HepG2 (cell line): Measurements from ENCODE around the gene HNRNPUL1. TPM values are rescaled to one million over a fixed set of nuclear protein-coding genes. Genes with fewer than 3 reads are reported as not detected.

Experiments used
- DPF2 ChIP-seq: sonication (generic); formaldehyde crosslinking; IDR thresholded peaks from 2 replicates; pipeline ENCODE4 v1.4.0; 2020; ENCODE audit warnings: mild to moderate bottlenecking, low read depth, missing genetic modification reagents, borderline replicate concordance
- IRF1 ChIP-seq: sonication (generic); formaldehyde crosslinking; IDR thresholded peaks from 2 replicates; pipeline ENCODE4 v1.4.0; 2020; ENCODE audit warnings: low read depth, mild to moderate bottlenecking, missing genetic modification reagents
- KDM2A ChIP-seq: sonication (generic); formaldehyde crosslinking; IDR thresholded peaks from 2 replicates; pipeline ENCODE4 v1.4.0; 2020; ENCODE audit warnings: low read depth, missing genetic modification reagents, borderline replicate concordance
- MIER2 ChIP-seq: IDR thresholded peaks from 2 replicates; pipeline ENCODE4 v1.6.1; 2016; ENCODE audit warnings: missing biosample characterization, missing genetic modification reagents
- MLLT10 ChIP-seq: sonication (generic); formaldehyde crosslinking; IDR thresholded peaks from 2 replicates; pipeline ENCODE4 v1.4.0; 2020; ENCODE audit warnings: missing genetic modification reagents
- MNT ChIP-seq: fragments of 450-650 bp; IDR thresholded peaks from 2 replicates; pipeline ENCODE4 v1.6.1; 2016
- NFIB ChIP-seq: sonication (generic); formaldehyde crosslinking; IDR thresholded peaks from 2 replicates; pipeline ENCODE4 v1.9.0; 2021; ENCODE audit warnings: missing genetic modification reagents, mild to moderate bottlenecking, borderline replicate concordance
- NR2F2 ChIP-seq: IDR thresholded peaks from 2 replicates; pipeline ENCODE4 v1.6.1; 2012; ENCODE audit warnings: low read depth, inconsistent platforms, borderline replicate concordance
- POLR2G ChIP-seq: fragments of 200-400 bp; formaldehyde crosslinking; IDR thresholded peaks from 2 replicates; pipeline ENCODE4 v1.6.1; 2018; ENCODE audit warnings: mild to moderate bottlenecking, low read depth, low read length, moderate library complexity
- RFXANK ChIP-seq: IDR thresholded peaks from 2 replicates; pipeline ENCODE4 v1.6.1; 2016
- SIN3A ChIP-seq: IDR thresholded peaks from 2 replicates; pipeline ENCODE4 v1.6.1; 2011; ENCODE audit warnings: low read depth, mild to moderate bottlenecking, control low read depth, low read length, borderline replicate concordance
- SOX5 ChIP-seq: IDR thresholded peaks from 2 replicates; pipeline ENCODE4 v1.6.1; 2016; ENCODE audit warnings: borderline replicate concordance
- TAF15 ChIP-seq: fragments of 200-400 bp; formaldehyde crosslinking; IDR thresholded peaks from one replicate; pipeline ENCODE4 v1.6.1; 2018; ENCODE audit warnings: mild to moderate bottlenecking, low read depth, low read length; ENCODE audit not compliant: poor library complexity, severe bottlenecking
- UBTF ChIP-seq: sonication (generic); formaldehyde crosslinking; IDR thresholded peaks from 2 replicates; pipeline ENCODE4 v1.4.0; 2020; ENCODE audit warnings: mild to moderate bottlenecking, missing genetic modification reagents
- XBP1 ChIP-seq: sonication (generic); formaldehyde crosslinking; IDR thresholded peaks from 2 replicates; pipeline ENCODE4 v1.5.0; 2020; ENCODE audit warnings: missing genetic modification reagents
- ZIK1 ChIP-seq: sonication (generic); formaldehyde crosslinking; IDR thresholded peaks from 2 replicates; pipeline ENCODE4 v1.5.0; 2020; ENCODE audit warnings: mild to moderate bottlenecking, low read depth, missing genetic modification reagents, borderline replicate concordance
- ZNF260 ChIP-seq: sonication (generic); formaldehyde crosslinking; IDR thresholded peaks from 2 replicates; pipeline ENCODE4 v1.4.0; 2020; ENCODE audit warnings: missing genetic modification reagents, low read depth, mild to moderate bottlenecking, borderline replicate concordance
- ZNF660 ChIP-seq: sonication (generic); formaldehyde crosslinking; IDR thresholded peaks from 2 replicates; pipeline ENCODE4 v1.5.1; 2020; ENCODE audit warnings: mild to moderate bottlenecking, low read depth, missing genetic modification reagents, borderline replicate concordance
- polyA plus RNA-seq, 8 experiments: library from polyadenylated mRNA; depleted of rRNA in 3 of 8; stranded (reverse) in 7 of 8; unstranded in 1 of 8; fragments of >200 nt; fragmentation: Illumina TruSeq in 4 of 8; extraction: Trizol in 4 of 8; gene quantifications; 2 replicates each; pipeline versions ENCODE4 v1.2.1 to v1.2.3, GENCODE V29; 2011 to 2016; ENCODE audit warnings: low read depth in 4 of 8, missing spikeins in 1 of 8, mixed read lengths in 1 of 8; ENCODE audit not compliant: insufficient read depth in 1 of 8
- total RNA-seq, 5 experiments: library from RNA; depleted of rRNA; stranded (reverse); fragments of >200 nt; fragmentation: Illumina TruSeq; extraction: Trizol; gene quantifications; 2 replicates each; pipeline ENCODE4 v1.2.3, GENCODE V29; 2016; ENCODE audit warnings: low read depth in 1 of 5
- TF ChIP-seq, protein P1 (sequence below): sonication (generic); formaldehyde crosslinking; IDR thresholded peaks from 2 replicates; pipeline ENCODE4 v1.5.0; 2020; ENCODE audit warnings: mild to moderate bottlenecking, missing genetic modification reagents
- TF ChIP-seq, protein P2 (sequence below): sonication (generic); formaldehyde crosslinking; IDR thresholded peaks from 2 replicates; pipeline ENCODE4 v1.4.0; 2020; ENCODE audit warnings: low read depth, missing genetic modification reagents

Gene HNRNPUL1
- total and polyA plus RNA-seq, 2 of the 13 experiments (the other 11 are each of a cell fraction or from before 2014, with no cell fraction given) = 30.9 to 81.7 TPM

GRCh38 chr19:41323023-41323422 lies 58.9 kb downstream of the HNRNPUL1 start (continued):
- TF ChIP-seq, protein P1, sequence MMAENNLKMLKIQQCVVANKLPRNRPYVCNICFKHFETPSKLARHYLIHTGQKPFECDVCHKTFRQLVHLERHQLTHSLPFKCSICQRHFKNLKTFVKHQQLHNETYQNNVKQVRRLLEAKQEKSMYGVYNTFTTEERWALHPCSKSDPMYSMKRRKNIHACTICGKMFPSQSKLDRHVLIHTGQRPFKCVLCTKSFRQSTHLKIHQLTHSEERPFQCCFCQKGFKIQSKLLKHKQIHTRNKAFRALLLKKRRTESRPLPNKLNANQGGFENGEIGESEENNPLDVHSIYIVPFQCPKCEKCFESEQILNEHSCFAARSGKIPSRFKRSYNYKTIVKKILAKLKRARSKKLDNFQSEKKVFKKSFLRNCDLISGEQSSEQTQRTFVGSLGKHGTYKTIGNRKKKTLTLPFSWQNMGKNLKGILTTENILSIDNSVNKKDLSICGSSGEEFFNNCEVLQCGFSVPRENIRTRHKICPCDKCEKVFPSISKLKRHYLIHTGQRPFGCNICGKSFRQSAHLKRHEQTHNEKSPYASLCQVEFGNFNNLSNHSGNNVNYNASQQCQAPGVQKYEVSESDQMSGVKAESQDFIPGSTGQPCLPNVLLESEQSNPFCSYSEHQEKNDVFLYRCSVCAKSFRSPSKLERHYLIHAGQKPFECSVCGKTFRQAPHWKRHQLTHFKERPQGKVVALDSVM (CRISPR knock-in tag) = peak; percentile 61
- TF ChIP-seq SOX5 (CRISPR knock-in tag) (peak; percentile 8; the same call in 1 of the 2 replicates), NR2F2 (0 out of 2 replicates have a peak, but pooled peaks have one; percentile 11), MNT (no peak), DPF2 (CRISPR knock-in tag) (no peak), UBTF (CRISPR knock-in tag) (peak; percentile 73), RFXANK (CRISPR knock-in tag) (no peak), ZNF260 (no peak), POLR2G (peak; percentile 45), XBP1 (no peak), MLLT10 (no peak), ZNF660 (CRISPR knock-in tag) (no peak), ZIK1 (CRISPR knock-in tag) (no peak), MIER2 (CRISPR knock-in tag) (no peak), KDM2A (CRISPR knock-in tag) (no peak), SIN3A (peak; percentile 13; the same call in 1 of the 2 replicates), NFIB (no peak), IRF1 (CRISPR knock-in tag) (no peak), TAF15 (no peak)
- TF ChIP-seq, protein P2, sequence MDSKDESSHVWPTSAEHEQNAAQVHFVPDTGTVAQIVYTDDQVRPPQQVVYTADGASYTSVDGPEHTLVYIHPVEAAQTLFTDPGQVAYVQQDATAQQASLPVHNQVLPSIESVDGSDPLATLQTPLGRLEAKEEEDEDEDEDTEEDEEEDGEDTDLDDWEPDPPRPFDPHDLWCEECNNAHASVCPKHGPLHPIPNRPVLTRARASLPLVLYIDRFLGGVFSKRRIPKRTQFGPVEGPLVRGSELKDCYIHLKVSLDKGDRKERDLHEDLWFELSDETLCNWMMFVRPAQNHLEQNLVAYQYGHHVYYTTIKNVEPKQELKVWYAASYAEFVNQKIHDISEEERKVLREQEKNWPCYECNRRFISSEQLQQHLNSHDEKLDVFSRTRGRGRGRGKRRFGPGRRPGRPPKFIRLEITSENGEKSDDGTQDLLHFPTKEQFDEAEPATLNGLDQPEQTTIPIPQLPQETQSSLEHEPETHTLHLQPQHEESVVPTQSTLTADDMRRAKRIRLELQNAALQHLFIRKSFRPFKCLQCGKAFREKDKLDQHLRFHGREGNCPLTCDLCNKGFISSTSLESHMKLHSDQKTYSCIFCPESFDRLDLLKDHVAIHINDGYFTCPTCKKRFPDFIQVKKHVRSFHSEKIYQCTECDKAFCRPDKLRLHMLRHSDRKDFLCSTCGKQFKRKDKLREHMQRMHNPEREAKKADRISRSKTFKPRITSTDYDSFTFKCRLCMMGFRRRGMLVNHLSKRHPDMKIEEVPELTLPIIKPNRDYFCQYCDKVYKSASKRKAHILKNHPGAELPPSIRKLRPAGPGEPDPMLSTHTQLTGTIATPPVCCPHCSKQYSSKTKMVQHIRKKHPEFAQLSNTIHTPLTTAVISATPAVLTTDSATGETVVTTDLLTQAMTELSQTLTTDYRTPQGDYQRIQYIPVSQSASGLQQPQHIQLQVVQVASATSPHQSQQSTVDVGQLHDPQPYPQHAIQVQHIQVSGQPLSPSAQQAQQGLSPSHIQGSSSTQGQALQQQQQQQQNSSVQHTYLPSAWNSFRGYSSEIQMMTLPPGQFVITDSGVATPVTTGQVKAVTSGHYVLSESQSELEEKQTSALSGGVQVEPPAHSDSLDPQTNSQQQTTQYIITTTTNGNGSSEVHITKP (CRISPR knock-in tag) = no peak
